Endothelial cell of umbilical vein (primary cell): ENCODE measurements around the gene CAPS. TPM values are rescaled to one million over a fixed set of nuclear protein-coding genes. Genes with fewer than 3 reads are reported as not detected.

ENCODE experiments used
- BruUV-seq: library from RNA; stranded (reverse); fragments of 400-500 nt; replicated peaks from 2 replicates; lab custom pipeline; 2021; lab: Mats Ljungman, UMichigan
- CTCF ChIA-PET: fragments of 300-600, 350-600 bp; sonication (Branson Sonifier 250); formaldehyde crosslinking; loops from one replicate; lab custom pipeline; 2021; ENCODE audit warnings: antibody characterized with exemption, inconsistent platforms; lab: Charles Lee
- POLR2A ChIA-PET: fragments of 300-600, 350-600 bp; sonication (Branson Sonifier 250); formaldehyde crosslinking; loops from one replicate; lab custom pipeline; 2021; ENCODE audit warnings: antibody characterized with exemption, inconsistent platforms; lab: Charles Lee
- DNase-seq: peaks from one replicate; pipeline ENCODE4 v3.0.0-alpha.2; 2011; ENCODE audit warnings: low read depth, low spot score
- FAIRE-seq: peaks from 2 replicates; lab custom pipeline; 2011; peaks lifted over from hg19 to GRCh38; lab: Jason Lieb, UNC
- H2AFZ ChIP-seq: 2 replicates; pipeline ENCODE4 v1.6.0; 2012; ENCODE audit warnings: low read depth, low read length, control low read depth, inconsistent platforms
- H3K27ac ChIP-seq: 2 replicates; pipeline ENCODE4 v1.5.1; 2011; ENCODE audit warnings: low read depth, mild to moderate bottlenecking, control low read depth, low read length, moderate library complexity; ENCODE audit not compliant: insufficient read depth
- H3K27me3 ChIP-seq, 2 experiments: 2 replicates each; pipeline versions ENCODE4 v1.6.0 to v1.6.1; 2011; ENCODE audit warnings: low read length in 2 of 2, mixed read lengths in 1 of 2; ENCODE audit not compliant: control insufficient read depth in 2 of 2, insufficient read depth in 2 of 2
- H3K36me3 ChIP-seq, 2 experiments: 2 replicates in 1 of 2; 3 replicates in 1 of 2; pipeline ENCODE4 v1.5.1; 2011; ENCODE audit warnings: low read length in 2 of 2, mild to moderate bottlenecking in 1 of 2, moderate library complexity in 1 of 2; ENCODE audit not compliant: control insufficient read depth in 2 of 2, insufficient read depth in 2 of 2; ENCODE audit errors: extremely low read depth in 1 of 2
- H3K4me1 ChIP-seq: 3 replicates; pipeline ENCODE4 v1.5.1; 2011; ENCODE audit warnings: mild to moderate bottlenecking, low read length; ENCODE audit not compliant: control insufficient read depth, insufficient read depth; ENCODE audit errors: extremely low read depth
- H3K4me2 ChIP-seq: 2 replicates; pipeline ENCODE4 v1.6.1; 2011; ENCODE audit warnings: low read length, control low read depth, mixed read lengths; ENCODE audit not compliant: insufficient read depth
- H3K4me3 ChIP-seq, 3 experiments: fragments of 200-600 bp in 1 of 3; sonication (generic), shearing (Covaris generic) in 1 of 3; replicated peaks in 1 of 3; 2 replicates each; pipeline ENCODE4 v1.5.1; 2011 to 2016; ENCODE audit warnings: control low read depth in 3 of 3, low read length in 3 of 3, mild to moderate bottlenecking in 2 of 3, inconsistent platforms in 1 of 3, low read depth in 1 of 3, moderate library complexity in 1 of 3; ENCODE audit not compliant: insufficient read depth in 1 of 3
- H3K79me2 ChIP-seq: 2 replicates; pipeline ENCODE4 v1.6.0; 2012; ENCODE audit warnings: low read length, inconsistent platforms; ENCODE audit not compliant: control insufficient read depth, insufficient read depth
- H3K9ac ChIP-seq: replicated peaks from 2 replicates; pipeline ENCODE3; 2011; ENCODE audit warnings: low read length, control low read depth; ENCODE audit not compliant: insufficient read depth; ENCODE audit errors: extremely low read depth
- H3K9me1 ChIP-seq: replicated peaks from 3 replicates; pipeline ENCODE4 v1.6.0; 2011; ENCODE audit warnings: mild to moderate bottlenecking, low read length; ENCODE audit not compliant: control insufficient read depth, insufficient read depth; ENCODE audit errors: extremely low read depth
- H3K9me3 ChIP-seq: replicated peaks from 2 replicates; pipeline ENCODE4 v1.5.1; 2012; ENCODE audit warnings: low read length, inconsistent platforms; ENCODE audit not compliant: control insufficient read depth, insufficient read depth
- H4K20me1 ChIP-seq: replicated peaks from 2 replicates; pipeline ENCODE3; 2011; ENCODE audit warnings: mild to moderate bottlenecking, low read length; ENCODE audit not compliant: control insufficient read depth, insufficient read depth; ENCODE audit errors: extremely low read depth
- EZH2 ChIP-seq: IDR thresholded peaks from 2 replicates; pipeline ENCODE4 v1.6.1; 2012; ENCODE audit warnings: borderline replicate concordance, low read depth, mild to moderate bottlenecking, moderate library complexity, low read length, inconsistent platforms; ENCODE audit not compliant: severe bottlenecking
- FOS ChIP-seq: IDR thresholded peaks from 2 replicates; pipeline ENCODE4 v1.6.1; 2011; ENCODE audit warnings: mild to moderate bottlenecking, low read length, moderate library complexity, borderline replicate concordance; ENCODE audit not compliant: insufficient read depth
- GATA2 ChIP-seq: IDR thresholded peaks from 2 replicates; pipeline ENCODE4 v1.7.0; 2011; ENCODE audit warnings: low read depth, mild to moderate bottlenecking, moderate library complexity, mixed read lengths, low read length; ENCODE audit not compliant: insufficient read length, insufficient read depth
- JUN ChIP-seq: IDR thresholded peaks from 2 replicates; pipeline ENCODE4 v1.6.1; 2011; ENCODE audit warnings: borderline replicate concordance, low read depth; ENCODE audit not compliant: insufficient read length, insufficient read depth
- MAX ChIP-seq: IDR thresholded peaks from 2 replicates; pipeline ENCODE4 v1.6.1; 2011; ENCODE audit not compliant: insufficient read depth, insufficient read length
- MYC ChIP-seq: IDR thresholded peaks from one replicate; pipeline ENCODE4 v1.6.1; 2011; ENCODE audit warnings: mild to moderate bottlenecking, low read depth, low read length
- POLR2A ChIP-seq: IDR thresholded peaks from 2 replicates; pipeline ENCODE4 v1.6.1; 2012; ENCODE audit warnings: low read depth, mild to moderate bottlenecking, control low read depth, low read length
- POLR2AphosphoS5 ChIP-seq: IDR thresholded peaks from 2 replicates; pipeline ENCODE4 v1.6.1; 2012; ENCODE audit warnings: low read depth, mild to moderate bottlenecking, control low read depth, low read length, moderate library complexity; ENCODE audit not compliant: insufficient read depth
- dilution Hi-C: fragments of 300-500 bp; cut with MboI; formaldehyde crosslinking; loops from one replicate; pipeline ENCODE4 v1.15.0; 2019; ENCODE audit warnings: low sequenced_read_pairs; ENCODE audit not compliant: extremely low pct_ligation_motif_present
- intact Hi-C: fragments of 100-400 bp; cut with micrococcal nuclease; formaldehyde crosslinking; loops from one replicate; pipeline ENCODE4 v1.10.0; 2022
- polyA plus RNA-seq, 4 experiments: library from polyadenylated mRNA; depleted of rRNA in 3 of 4; stranded (reverse) in 3 of 4; unstranded in 1 of 4; fragments of >200 nt; gene quantifications; 2 replicates each; pipeline versions ENCODE4 v1.2.1 to v1.2.3, GENCODE V29; 2011 to 2012; ENCODE audit warnings: missing spikeins in 1 of 4
- total RNA-seq: library from RNA; stranded (reverse); gene quantifications from 2 replicates; pipeline ENCODE4 v1.2.3, GENCODE V29; 2021
- TF ChIP-seq, protein P1 (sequence below), 2 donors: IDR thresholded peaks; 1 replicate in 1 of 2; 2 replicates in 1 of 2; pipeline ENCODE4 v1.5.1; 2011; ENCODE audit warnings: low read length in 2 of 2, mild to moderate bottlenecking in 2 of 2, moderate library complexity in 2 of 2, control low read depth in 1 of 2, inconsistent platforms in 1 of 2, low read depth in 1 of 2; ENCODE audit not compliant: insufficient read depth in 1 of 2; ENCODE audit errors: extremely low read depth in 1 of 2

CAPS gene
- total and polyA plus RNA-seq, 2 donors (not counting 3 experiments of a cell fraction or from before 2014, with no cell fraction given) = 6.9 to 8.9 TPM

DNA sequence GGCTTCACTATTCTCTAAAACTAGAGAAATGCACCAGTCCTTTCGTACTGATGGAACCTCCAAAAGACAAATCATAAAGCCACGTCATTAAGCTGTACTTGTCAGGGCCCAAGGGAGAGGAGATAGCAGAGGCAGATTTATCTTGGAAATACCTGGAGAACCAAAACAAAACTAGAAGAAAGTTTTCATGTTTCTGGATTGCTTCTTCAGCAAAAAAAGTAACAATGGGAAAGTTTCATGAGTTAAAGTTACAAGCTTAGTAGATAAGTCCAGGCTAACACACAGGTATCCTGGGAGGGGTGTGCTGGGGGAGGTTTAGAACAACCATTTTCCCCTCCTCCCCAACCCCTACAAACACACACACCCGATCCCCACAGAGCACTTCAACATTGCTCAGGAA is 42.3 kb downstream of the CAPS start:
- Histone ChIP-seq H3K79me2 (peaks cover 97% of the 10 kb centered on the region), H3K9me1 (no peaks in the 10 kb centered on the region), H3K9ac (no peak overlapping the region), H3K4me2 (no peak overlapping the region), H3K4me3 (no peak overlapping the region), H3K27me3 (no peaks in the 10 kb centered on the region), H4K20me1 (no peaks in the 10 kb centered on the region), H3K36me3 (peaks cover 0 to 3% of the 10 kb centered on the region in 2 experiments), H3K4me1 (peaks cover 37% of the 10 kb centered on the region), H3K9me3 (no peaks in the 10 kb centered on the region), H2AFZ (no peak overlapping the region), H3K27ac (no peak overlapping the region)
- no peak for FAIRE-seq
- no peak for DNase-seq
- intact Hi-C loops = no loop called here
- no TSS peak for BruUV-seq
- TF ChIP-seq FOS (no peak), POLR2A (no peak), MAX (no peak), POLR2AphosphoS5 (no peak), MYC (no peak), EZH2 (no peak), JUN (no peak), GATA2 (no peak)
- TF ChIP-seq, protein P1, sequence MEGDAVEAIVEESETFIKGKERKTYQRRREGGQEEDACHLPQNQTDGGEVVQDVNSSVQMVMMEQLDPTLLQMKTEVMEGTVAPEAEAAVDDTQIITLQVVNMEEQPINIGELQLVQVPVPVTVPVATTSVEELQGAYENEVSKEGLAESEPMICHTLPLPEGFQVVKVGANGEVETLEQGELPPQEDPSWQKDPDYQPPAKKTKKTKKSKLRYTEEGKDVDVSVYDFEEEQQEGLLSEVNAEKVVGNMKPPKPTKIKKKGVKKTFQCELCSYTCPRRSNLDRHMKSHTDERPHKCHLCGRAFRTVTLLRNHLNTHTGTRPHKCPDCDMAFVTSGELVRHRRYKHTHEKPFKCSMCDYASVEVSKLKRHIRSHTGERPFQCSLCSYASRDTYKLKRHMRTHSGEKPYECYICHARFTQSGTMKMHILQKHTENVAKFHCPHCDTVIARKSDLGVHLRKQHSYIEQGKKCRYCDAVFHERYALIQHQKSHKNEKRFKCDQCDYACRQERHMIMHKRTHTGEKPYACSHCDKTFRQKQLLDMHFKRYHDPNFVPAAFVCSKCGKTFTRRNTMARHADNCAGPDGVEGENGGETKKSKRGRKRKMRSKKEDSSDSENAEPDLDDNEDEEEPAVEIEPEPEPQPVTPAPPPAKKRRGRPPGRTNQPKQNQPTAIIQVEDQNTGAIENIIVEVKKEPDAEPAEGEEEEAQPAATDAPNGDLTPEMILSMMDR (IDR thresholded peaks at IDR 0.05; ENCODE audit: extremely low read depth in 1 of 2, insufficient read depth in 1 of 2, low read depth in 1 of 2, low read length in 2 of 2) = no peak
- CTCF ChIA-PET = interaction anchor here (2.0 to 4.3 kb wide), 2 partner anchors 11 to 66 kb away, joined by 5 to 28 read pairs; no protein-coding TSS in a partner anchor
- dilution Hi-C loops = no loop called here
- POLR2A ChIA-PET = no interaction called here
